GM21526 (cell line): ENCODE data around the gene VSTM2L.

Experiments used
- ATAC-seq: cut with Tn5 transposase; IDR thresholded peaks from one replicate; pipeline ENCODE4 v1.9.1; 2021; ENCODE audit warnings: moderate library complexity; ENCODE audit not compliant: unreplicated experiment, low FRiP score

Gene VSTM2L

DNA sequence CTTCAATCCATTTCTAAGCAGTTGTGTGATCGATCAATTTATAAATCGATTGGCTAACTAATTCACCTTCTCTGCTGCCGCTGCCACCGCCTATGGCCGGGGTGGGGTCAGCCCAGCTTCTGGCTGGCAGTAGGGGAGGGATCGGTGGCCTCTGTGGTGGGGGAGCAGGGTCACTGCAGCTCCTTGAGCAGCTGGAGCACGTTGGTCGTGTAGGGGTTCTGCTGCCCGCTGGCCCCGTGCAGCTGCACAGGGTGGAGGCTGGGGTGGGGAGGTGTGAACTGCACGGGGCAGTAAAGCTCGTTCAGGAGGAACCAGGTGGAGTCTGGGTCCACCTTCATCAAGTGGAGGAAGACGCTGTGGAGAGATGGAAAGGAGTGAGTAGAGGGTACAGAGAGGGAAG is 80.4 kb downstream of the VSTM2L start:
- no peak for ATAC-seq

DNA sequence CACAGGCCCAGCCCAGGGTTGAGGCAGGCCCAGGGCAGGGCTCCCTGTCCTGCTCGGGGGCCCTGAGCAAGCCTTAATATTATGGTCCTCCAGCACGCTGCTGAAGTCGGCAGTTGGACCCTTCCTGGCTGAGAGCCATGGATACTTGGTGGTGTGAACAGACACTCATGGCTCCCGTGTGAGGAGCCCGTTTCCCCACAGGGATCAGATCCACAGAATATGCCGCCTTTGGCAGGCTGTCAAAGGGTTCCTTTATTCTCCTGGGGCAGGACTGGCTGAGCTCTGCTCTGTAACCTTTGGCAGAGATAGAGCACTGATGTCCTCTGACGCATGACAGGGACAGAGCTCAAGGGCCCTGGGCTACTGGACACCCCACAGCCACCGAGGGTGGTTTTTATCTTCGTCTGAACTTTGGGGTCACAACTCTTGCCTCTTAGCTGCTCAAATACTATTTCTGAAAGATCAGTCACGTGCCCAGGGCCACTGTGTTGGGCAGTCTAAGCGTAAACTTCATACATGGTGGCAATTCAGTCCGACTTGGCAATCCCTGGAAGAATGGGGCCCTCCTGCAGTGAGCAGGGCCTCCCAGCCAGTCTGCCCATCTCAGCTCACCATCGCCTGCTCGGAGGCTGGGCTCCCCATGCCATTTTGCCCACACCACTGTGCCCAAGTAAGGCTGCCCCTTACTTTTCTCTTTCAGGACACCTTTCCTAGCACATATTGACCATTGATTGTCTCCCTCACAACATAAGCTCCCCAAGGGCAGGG is 81.3 kb downstream of the VSTM2L start:
- ATAC-seq, result no peak

DNA sequence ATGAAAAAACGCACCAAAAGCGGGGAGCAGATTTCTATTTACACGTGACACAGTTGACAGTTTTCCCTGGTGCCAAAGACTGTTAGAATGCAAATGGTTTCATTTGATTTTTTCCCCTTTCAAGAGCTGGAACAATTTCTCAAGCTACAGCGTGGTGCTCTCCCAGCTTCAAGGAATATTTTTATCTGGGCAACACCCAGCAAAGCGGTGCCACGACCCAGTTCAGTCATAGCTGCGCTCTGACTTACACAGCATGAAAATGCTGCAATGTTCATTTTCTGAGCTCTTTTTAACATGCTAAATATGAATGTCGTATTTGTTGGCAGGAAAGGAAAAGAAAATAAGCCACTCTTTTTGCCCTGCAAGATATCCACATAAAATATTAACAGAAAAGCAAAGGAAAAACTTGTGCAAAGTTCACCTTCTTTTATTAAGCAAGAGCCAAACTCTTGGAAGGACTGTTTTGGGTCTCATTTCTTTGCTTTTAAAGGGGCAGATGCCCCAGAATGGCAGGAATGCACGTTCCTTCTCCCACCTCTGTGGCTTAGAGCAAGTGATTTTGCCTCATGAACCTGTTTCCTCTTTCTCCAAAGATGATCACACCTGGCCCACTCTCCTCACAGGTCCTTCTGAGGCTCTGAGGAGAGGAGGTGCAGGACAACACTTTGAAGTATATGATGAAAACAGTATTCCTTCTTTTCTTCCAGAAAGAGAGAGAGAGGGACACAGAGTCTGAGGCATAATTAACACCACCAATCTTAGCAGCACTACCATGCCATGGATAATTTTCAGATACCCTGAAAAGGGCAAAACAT is 83.3 kb downstream of the VSTM2L start:
- no peak for ATAC-seq

DNA sequence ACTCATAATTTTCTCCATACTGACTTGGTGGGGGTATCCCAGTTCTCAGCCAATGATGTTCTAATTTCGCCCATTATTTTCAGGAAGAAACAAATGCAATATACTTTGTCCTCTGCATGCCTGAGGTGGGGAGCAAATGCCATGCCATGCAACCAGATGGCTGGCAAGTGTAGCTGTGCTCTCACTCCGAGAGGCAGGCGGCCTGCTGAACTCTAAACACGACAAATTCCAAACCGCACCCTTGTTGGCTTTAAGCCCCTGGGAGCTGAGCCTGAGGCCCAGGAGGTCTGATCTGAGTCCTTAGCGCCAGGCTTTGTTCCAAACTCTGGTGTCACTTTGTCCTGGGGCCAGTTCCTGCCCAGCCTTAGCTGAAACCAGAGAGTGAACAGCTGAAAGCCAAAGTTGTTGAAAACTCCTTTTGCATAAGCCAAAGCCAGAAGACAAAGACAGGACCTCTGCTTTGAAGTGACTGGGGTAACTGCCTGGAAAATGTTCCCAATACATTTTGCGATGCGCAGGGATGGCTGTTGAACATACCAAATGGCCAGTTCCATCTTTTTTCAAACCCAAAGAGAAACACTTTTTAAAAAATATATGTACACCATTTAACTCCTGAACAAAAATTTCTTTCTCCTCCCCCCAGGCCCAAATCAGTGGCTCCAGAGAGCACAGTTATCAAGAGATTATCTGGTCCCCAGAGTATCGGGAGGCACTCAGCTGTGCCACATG is 84.1 kb downstream of the VSTM2L start:
- ATAC-seq, result no peak

DNA sequence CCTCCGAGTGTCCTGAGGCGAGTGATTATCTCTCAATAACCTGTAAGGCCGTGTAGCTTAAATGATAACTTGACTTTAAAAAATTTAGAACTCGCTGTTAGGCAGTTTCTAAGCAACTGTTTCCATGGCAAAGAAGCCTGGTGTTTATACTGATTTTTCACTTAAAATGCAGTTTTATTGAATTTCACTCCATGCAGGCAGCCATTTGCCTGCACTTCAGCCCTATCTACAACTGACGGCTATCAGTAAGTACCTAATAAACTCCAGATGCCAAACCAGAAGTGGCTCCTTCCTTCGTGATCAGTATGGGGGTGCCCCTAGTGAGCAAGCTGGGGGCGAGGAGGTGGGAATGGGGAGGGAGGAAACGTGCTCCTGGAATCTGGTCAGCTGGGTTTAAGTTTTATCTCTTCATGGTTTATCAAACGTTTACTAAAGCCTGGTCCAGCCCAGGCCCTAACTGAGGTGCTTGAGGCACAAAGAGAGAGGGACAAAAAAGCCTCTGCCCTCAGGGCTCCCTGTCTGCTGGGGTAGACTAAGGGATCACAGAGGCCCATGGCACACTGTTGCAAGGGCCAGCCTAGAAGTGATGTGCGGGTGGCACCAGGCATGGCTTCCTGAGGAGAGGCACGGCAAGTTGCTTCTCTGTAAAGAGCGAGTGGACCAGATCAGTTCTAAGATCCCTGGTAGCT is 84.8 kb downstream of the VSTM2L start:
- ATAC-seq, result no peak

DNA sequence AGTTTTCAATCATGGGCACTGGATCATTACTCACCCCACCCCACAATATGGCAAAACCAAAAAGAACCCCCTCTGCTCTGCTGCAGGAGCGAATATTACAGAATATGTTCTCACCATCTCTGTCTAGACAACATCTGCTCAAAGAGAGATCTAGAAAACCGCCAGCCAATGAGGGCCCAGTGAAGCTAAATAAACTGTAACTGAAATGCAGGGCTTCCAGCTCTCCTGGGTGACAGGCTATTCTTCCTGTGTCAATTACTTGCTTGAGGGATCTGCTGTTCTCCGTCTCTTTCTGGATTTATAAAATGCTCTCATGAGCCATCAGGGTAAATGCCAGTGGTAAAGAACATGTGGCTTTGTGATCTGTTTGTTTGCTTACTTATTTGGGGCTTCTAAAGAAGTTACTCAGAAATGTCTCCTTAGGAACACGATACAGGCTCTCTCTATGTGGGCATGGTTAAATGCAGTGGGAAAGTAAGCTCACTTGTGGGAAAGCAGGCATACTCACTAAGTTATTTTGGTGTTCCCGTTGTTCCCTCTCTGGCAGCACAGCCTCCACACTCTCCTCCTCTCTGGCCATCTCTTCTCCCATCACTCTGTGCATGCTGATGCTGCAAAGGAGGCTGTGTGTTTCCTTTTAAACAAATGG is 85.5 kb downstream of the VSTM2L start:
- ATAC-seq, result no peak

DNA sequence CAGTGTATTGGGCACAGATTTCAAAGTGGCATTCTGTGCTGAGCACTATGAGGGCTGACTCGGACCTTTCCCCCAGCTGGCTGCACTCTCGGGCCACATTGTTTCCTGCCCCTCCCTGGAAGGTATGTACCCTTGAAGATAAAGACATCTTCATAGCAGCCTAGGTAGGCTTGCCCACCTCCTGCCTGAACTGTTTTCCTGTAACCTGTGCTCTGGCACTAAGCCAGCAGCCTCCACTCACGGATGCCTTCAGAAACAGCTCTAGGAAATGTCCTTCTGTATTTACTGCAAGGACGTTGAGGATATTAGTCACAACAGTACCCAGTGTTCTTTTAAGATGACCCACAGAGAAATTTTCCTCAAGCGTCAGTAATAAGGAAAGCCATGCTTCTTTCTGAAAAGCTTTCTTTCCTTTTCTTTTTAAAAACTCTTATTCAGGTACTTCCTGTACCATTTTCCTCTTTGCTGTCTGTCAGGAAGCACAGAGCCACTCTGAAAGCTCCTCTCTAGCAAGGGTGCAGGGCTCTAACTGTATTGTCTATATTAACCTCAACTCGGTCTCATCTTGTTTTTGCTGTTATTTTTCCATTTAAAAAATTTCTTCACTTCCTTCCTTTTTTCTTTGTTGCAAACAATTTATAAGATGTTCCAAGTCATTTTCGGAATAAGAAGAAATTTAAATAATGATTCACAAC is 86.8 kb downstream of the VSTM2L start:
- no peak for ATAC-seq

DNA sequence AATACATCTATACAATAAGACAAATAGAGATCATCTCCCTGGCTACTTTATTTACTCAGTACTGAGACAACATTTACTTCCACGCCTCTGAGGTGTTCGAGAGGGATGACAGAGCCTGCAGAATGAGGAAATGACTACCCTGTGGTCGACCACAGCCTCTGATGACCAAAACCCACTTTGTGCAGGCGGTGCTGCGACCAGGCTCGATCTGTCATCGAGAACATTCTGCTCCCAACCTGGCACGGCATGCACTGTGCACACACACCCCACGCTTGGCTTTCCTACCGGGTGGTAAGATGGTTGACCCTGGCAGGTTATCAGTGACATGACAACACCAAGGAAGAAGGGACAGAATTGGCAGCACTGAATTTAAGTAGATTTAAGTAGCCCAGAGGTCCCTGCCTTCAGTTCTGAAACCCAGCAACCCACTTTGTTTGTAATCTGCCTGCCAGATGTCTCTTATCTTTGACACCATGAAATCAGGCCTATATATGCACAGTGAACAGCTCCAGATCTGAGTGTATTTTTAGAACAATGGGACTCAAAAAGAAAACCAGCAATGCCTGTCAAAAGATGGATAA is 87.7 kb downstream of the VSTM2L start:
- peak; percentile 81 for ATAC-seq

DNA sequence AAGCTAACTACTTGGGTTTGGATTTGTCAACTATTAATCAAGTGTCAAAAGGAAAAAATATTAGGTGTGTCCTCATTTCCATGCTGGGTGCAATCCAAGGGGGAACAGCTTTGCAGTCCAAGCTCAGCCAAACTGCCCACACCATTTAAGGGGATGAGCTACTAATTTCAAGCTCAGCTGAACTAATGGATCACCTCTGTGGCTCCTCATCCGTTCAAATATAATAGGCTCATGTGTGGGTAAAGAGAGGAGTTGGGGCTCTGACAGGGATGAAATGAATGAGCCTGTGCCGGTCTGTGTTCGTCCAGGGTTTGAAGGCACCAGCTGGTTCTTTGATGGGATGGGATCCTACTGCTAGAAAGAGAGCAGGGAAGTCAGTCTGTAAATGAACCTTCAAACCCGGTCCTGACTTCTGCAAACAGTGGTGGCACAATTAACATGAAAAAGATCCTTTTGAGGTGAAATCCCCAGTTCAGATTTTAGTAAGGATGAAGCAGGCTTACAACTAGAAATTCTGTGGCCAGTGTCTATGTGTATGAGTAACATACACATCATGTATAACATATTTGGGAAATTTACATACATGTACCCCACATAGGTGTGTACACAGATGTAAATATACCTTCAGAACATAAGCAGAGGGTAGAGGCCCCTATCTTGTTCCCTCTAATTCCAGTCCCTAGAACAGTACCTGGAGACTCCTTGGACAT is 88.4 kb downstream of the VSTM2L start:
- no peak for ATAC-seq

DNA sequence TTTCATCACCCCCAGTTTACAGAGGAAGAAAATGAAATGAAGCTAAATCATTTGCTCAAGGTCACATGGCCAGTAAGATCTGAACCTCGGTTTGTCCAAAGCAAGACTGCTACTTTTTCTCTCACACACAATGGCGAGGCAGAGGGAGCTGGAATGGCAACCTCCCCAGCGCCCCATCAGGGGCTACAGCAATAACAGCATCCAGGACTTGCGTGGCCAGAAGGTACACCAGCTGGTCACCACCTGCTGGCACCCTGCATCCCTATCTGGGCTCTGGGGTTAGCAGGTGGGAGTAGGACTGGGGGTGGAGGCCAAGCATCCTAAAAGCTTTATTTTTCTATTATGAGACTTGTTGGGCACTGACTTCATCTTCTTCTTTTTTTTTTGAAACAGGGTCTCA is 89.0 kb downstream of the VSTM2L start:
- ATAC-seq, result no peak

DNA sequence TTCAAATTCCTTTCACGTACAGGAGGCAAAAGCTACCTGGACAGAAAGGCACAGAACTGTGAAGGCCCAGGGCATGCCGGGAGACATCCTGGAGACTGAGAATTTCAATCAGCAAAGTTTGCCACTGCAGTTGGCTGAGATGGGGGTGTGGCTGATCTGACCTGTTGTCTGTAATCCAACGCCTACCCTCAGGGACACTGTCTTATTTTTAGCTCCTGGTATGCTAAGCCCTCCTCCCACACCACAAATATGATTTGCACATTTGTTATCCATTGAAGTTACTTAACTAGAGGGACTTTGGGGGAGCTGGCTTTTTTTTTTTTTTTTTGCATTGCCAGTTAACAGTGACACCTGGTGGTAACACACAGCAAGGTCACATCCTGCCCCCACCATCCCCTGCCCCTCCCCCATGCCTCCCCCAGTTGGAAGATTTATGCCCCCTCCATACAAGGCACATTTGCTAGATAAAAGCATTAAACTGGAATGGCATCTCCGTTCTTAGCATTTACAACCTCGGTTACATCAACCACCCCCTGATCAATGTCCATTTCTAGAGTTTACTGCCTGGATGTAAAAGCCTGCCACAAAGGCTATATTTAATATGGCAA is 90.0 kb downstream of the VSTM2L start:
- no peak for ATAC-seq

DNA sequence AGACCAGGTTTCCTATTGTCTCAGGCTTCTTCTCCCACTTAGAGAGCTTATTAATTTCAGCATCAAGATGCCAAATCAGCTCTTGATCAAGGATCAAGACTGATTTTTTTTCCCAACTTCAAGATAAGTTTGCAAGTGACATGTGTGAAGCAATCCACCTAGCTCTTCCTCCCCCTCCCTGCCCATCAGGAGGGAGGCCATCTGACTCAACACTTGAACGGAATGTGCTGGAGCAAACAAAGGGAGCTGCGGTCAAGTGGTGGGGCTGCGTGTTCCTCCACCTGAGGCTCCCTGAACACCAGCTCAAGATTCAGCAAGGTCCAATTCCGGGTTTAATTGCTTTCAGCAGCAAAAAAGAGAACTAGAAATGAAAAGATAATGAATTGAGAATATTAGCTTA is 91.6 kb downstream of the VSTM2L start:
- no peak for ATAC-seq
